HEK293T (cell line): Measurements from ENCODE around the gene NEMP1.

Source experiments
- ARNT ChIP-seq: fragments of 450-650 bp; IDR thresholded peaks from 2 replicates; pipeline ENCODE4 v1.6.1; 2017; ENCODE audit warnings: mild to moderate bottlenecking
- BHLHE40 ChIP-seq: fragments of 450-650 bp; IDR thresholded peaks from 2 replicates; pipeline ENCODE4 v1.6.1; 2016; ENCODE audit warnings: mild to moderate bottlenecking, moderate library complexity, borderline replicate concordance
- CTBP1 ChIP-seq: fragments of 450-650 bp; IDR thresholded peaks from 2 replicates; pipeline ENCODE4 v1.6.1; 2016; ENCODE audit warnings: borderline replicate concordance
- ELF4 ChIP-seq: fragments of 450-650 bp; IDR thresholded peaks from 2 replicates; pipeline ENCODE4 v1.6.1; 2017; ENCODE audit warnings: antibody characterized with exemption
- FOXA1 ChIP-seq: fragments of 450-650 bp; IDR thresholded peaks from 2 replicates; pipeline ENCODE4 v1.6.1; 2016; ENCODE audit warnings: mild to moderate bottlenecking
- FOXK2 ChIP-seq: fragments of 450-650 bp; IDR thresholded peaks from 2 replicates; pipeline ENCODE4 v1.6.1; 2016; ENCODE audit warnings: mild to moderate bottlenecking
- FOXM1 ChIP-seq: fragments of 450-650 bp; IDR thresholded peaks from 2 replicates; pipeline ENCODE4 v1.6.1; 2017; ENCODE audit warnings: mild to moderate bottlenecking, borderline replicate concordance
- L3MBTL2 ChIP-seq: fragments of 450-650 bp; conservative IDR thresholded peaks from 2 replicates; pipeline ENCODE4 v1.6.1; 2016; ENCODE audit warnings: mild to moderate bottlenecking
- NFRKB ChIP-seq: fragments of 450-650 bp; IDR thresholded peaks from 2 replicates; pipeline ENCODE4 v1.6.1; 2016; ENCODE audit warnings: mild to moderate bottlenecking, moderate library complexity
- SP1 ChIP-seq: fragments of 450-650 bp; IDR thresholded peaks from 2 replicates; pipeline ENCODE4 v1.6.1; 2017
- SUZ12 ChIP-seq: fragments of 450-650 bp; IDR thresholded peaks from 2 replicates; pipeline ENCODE4 v1.6.1; 2016; ENCODE audit warnings: mild to moderate bottlenecking
- ZNF384 ChIP-seq: fragments of 450-650 bp; IDR thresholded peaks from 2 replicates; pipeline ENCODE4 v1.6.1; 2016
- TF ChIP-seq, protein P1 (sequence below): fragments of 450-650 bp; IDR thresholded peaks from 2 replicates; pipeline ENCODE4 v1.6.1; 2016

DNA sequence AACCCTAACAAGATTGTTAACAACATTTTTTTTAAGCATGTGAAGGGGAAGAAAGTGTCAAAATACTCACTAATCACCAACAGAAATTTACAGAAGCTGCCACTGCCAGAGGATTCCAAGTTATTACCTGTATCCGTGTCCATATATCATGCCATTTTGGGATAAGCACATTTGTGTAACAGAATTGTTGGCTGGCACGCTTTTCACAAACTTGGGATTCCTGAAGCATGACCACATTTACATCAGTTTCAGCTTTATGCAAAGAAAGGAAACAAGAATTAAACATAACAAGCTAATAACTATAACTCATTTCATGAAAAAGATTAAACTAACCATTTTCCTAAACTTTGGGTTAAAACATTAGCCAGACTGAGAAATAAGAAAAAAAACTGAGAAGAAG, 5.9 kb downstream of the NEMP1 start:
- TF ChIP-seq SUZ12 = no peak
- TF ChIP-seq SP1 = no peak
- no peak for TF ChIP-seq BHLHE40
- TF ChIP-seq FOXM1 = no peak
- no peak for TF ChIP-seq CTBP1
- TF ChIP-seq, protein P1, sequence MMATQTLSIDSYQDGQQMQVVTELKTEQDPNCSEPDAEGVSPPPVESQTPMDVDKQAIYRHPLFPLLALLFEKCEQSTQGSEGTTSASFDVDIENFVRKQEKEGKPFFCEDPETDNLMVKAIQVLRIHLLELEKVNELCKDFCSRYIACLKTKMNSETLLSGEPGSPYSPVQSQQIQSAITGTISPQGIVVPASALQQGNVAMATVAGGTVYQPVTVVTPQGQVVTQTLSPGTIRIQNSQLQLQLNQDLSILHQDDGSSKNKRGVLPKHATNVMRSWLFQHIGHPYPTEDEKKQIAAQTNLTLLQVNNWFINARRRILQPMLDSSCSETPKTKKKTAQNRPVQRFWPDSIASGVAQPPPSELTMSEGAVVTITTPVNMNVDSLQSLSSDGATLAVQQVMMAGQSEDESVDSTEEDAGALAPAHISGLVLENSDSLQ = no peak
- TF ChIP-seq ELF4 = no peak
- no peak for TF ChIP-seq ARNT
- TF ChIP-seq FOXA1 = no peak
- TF ChIP-seq ZNF384 = no peak
- no peak for TF ChIP-seq L3MBTL2
- no peak for TF ChIP-seq NFRKB
- no peak for TF ChIP-seq FOXK2
